HEK293T (cell line): ENCODE data around the gene SIDT2.

Source experiments
- ARNT ChIP-seq: fragments of 450-650 bp; IDR thresholded peaks from 2 replicates; pipeline ENCODE4 v1.6.1; 2017; ENCODE audit warnings: mild to moderate bottlenecking
- BHLHE40 ChIP-seq: fragments of 450-650 bp; IDR thresholded peaks from 2 replicates; pipeline ENCODE4 v1.6.1; 2016; ENCODE audit warnings: mild to moderate bottlenecking, moderate library complexity, borderline replicate concordance
- ELF4 ChIP-seq: fragments of 450-650 bp; IDR thresholded peaks from 2 replicates; pipeline ENCODE4 v1.6.1; 2017; ENCODE audit warnings: antibody characterized with exemption
- FOXA1 ChIP-seq: fragments of 450-650 bp; IDR thresholded peaks from 2 replicates; pipeline ENCODE4 v1.6.1; 2016; ENCODE audit warnings: mild to moderate bottlenecking
- FOXM1 ChIP-seq: fragments of 450-650 bp; IDR thresholded peaks from 2 replicates; pipeline ENCODE4 v1.6.1; 2017; ENCODE audit warnings: mild to moderate bottlenecking, borderline replicate concordance
- HDGF ChIP-seq: fragments of 450-650 bp; IDR thresholded peaks from 2 replicates; pipeline ENCODE4 v1.6.1; 2017; ENCODE audit warnings: antibody characterized with exemption, borderline replicate concordance
- LEF1 ChIP-seq: fragments of 450-650 bp; IDR thresholded peaks from 2 replicates; pipeline ENCODE4 v1.6.1; 2017; ENCODE audit warnings: mild to moderate bottlenecking, borderline replicate concordance
- SP1 ChIP-seq: fragments of 450-650 bp; IDR thresholded peaks from 2 replicates; pipeline ENCODE4 v1.6.1; 2017
- SUZ12 ChIP-seq: fragments of 450-650 bp; IDR thresholded peaks from 2 replicates; pipeline ENCODE4 v1.6.1; 2016; ENCODE audit warnings: mild to moderate bottlenecking
- TF ChIP-seq, protein P1 (sequence below): fragments of 450-650 bp; IDR thresholded peaks from 2 replicates; pipeline ENCODE4 v1.6.1; 2016

DNA sequence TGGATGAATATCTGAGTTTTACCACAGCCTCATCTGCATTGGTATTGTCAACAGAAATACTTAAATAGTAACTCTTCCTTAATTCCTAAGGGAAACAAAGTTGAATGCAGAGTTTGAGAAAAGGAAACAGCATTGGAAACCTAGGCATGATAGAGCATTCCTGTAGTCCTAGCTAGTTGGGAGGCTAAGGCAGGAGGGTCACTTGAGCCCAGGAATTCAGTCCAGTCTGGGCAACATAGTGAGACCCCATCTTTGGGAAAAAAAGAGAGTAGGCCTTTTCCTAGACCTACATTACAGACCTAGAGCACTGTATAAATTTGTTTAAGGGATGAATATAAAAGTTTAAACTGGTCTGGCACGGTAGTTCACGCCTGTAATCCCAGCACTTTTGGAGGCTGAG, 21.0 kb upstream of the SIDT2 start:
- TF ChIP-seq ARNT = no peak
- TF ChIP-seq BHLHE40 = no peak
- TF ChIP-seq LEF1 = no peak
- TF ChIP-seq, protein P1, sequence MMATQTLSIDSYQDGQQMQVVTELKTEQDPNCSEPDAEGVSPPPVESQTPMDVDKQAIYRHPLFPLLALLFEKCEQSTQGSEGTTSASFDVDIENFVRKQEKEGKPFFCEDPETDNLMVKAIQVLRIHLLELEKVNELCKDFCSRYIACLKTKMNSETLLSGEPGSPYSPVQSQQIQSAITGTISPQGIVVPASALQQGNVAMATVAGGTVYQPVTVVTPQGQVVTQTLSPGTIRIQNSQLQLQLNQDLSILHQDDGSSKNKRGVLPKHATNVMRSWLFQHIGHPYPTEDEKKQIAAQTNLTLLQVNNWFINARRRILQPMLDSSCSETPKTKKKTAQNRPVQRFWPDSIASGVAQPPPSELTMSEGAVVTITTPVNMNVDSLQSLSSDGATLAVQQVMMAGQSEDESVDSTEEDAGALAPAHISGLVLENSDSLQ = no peak
- TF ChIP-seq SUZ12 = no peak
- TF ChIP-seq ELF4 = no peak
- no peak for TF ChIP-seq HDGF
- TF ChIP-seq FOXM1 = no peak
- no peak for TF ChIP-seq FOXA1
- no peak for TF ChIP-seq SP1
